K562 (cell line): Measurements from ENCODE around the gene ZC3H18. TPM values are rescaled to one million over a fixed set of nuclear protein-coding genes. Genes with fewer than 3 reads are reported as not detected.

Experiments
- CHD1 ChIP-seq: fragments of 200-600 bp; sonication (generic); IDR thresholded peaks from one replicate; pipeline ENCODE4 v1.6.1; 2012; ENCODE audit warnings: mild to moderate bottlenecking, moderate library complexity, low read length, inconsistent platforms
- CHD4 ChIP-seq: fragments of 200-600 bp; sonication (generic); IDR thresholded peaks from 3 replicates; pipeline ENCODE4 v1.6.1; 2012; ENCODE audit warnings: low read depth, mild to moderate bottlenecking, mixed read lengths, low read length, inconsistent platforms; ENCODE audit not compliant: insufficient read depth, insufficient replicate concordance, poor library complexity, severe bottlenecking
- CREB1 ChIP-seq, 2 experiments: sonication (generic) in 1 of 2; formaldehyde crosslinking in 1 of 2; IDR thresholded peaks; 2 replicates each; pipeline versions ENCODE4 v1.6.1 to v1.8.0; 2012 to 2022; ENCODE audit warnings: inconsistent platforms in 1 of 2, mild to moderate bottlenecking in 1 of 2, missing genetic modification reagents in 1 of 2, moderate library complexity in 1 of 2
- FOXM1 ChIP-seq, 2 experiments: fragments of 450-650 bp in 1 of 2; sonication (generic) in 1 of 2; formaldehyde crosslinking in 1 of 2; IDR thresholded peaks; 2 replicates each; pipeline versions ENCODE4 v1.6.1 to v1.9.0; 2017 to 2022; ENCODE audit warnings: low read depth in 2 of 2, mild to moderate bottlenecking in 2 of 2, missing genetic modification reagents in 1 of 2, moderate library complexity in 1 of 2
- KDM2B ChIP-seq: fragments of 250-450 bp; sonication (Bioruptor Pico); IDR thresholded peaks from 2 replicates; pipeline ENCODE4 v1.8.0; 2021; ENCODE audit warnings: mild to moderate bottlenecking, moderate library complexity
- NFYB ChIP-seq: IDR thresholded peaks from 2 replicates; pipeline ENCODE4 v1.6.1; 2011; ENCODE audit warnings: mild to moderate bottlenecking, moderate library complexity; ENCODE audit not compliant: insufficient read length; ENCODE audit errors: extremely low read depth
- NUFIP1 ChIP-seq: fragments of 450-650 bp; IDR thresholded peaks from 2 replicates; pipeline ENCODE4 v1.6.1; 2018; ENCODE audit not compliant: partially characterized antibody
- RFX7 ChIP-seq: fragments of 250-450 bp; sonication (Bioruptor Pico); IDR thresholded peaks from 2 replicates; pipeline ENCODE4 v1.5.1; 2021; ENCODE audit warnings: mild to moderate bottlenecking
- SETDB1 ChIP-seq: IDR thresholded peaks from one replicate; pipeline ENCODE4 v1.6.1; 2012; ENCODE audit warnings: low read length, control low read depth, inconsistent platforms
- TAF7 ChIP-seq: fragments of 450-650 bp; IDR thresholded peaks from 2 replicates; pipeline ENCODE4 v1.6.1; 2016; ENCODE audit warnings: missing genetic modification characterization, missing compliant biosample characterization
- polyA plus RNA-seq, 8 experiments: library from polyadenylated mRNA; depleted of rRNA in 4 of 8; stranded (reverse) in 5 of 8; unstranded in 3 of 8; fragments of >200 nt; fragmentation: Nextera tagmentation in 2 of 8; fragmentation: Illumina TruSeq in 1 of 8; extraction: Ambion mirVana in 2 of 8; extraction: Trizol in 1 of 8; gene quantifications; 2 replicates each; pipeline versions ENCODE4 v1.2.1 to v1.2.3, GENCODE V29; 2011 to 2014; ENCODE audit warnings: inconsistent platforms in 1 of 8, missing spikeins in 1 of 8
- total RNA-seq, 7 experiments: library from RNA; depleted of rRNA in 6 of 7; stranded (reverse); fragments of >200 nt in 6 of 7; fragmentation: Illumina TruSeq in 2 of 7; extraction: Trizol in 2 of 7; gene quantifications; 2 replicates each; pipeline versions ENCODE4 v1.2.1 to v1.2.3, GENCODE V29; 2011 to 2021; ENCODE audit warnings: low replicate concordance in 1 of 7
- TF ChIP-seq, protein P1 (sequence below): conservative IDR thresholded peaks from 2 replicates; pipeline ENCODE4 v1.6.1; 2011; ENCODE audit warnings: low read depth, mild to moderate bottlenecking, low read length; ENCODE audit not compliant: control insufficient read depth
- TF ChIP-seq, protein P2 (sequence below): fragments of 450-650 bp; IDR thresholded peaks from 2 replicates; pipeline ENCODE4 v1.6.1; 2016; ENCODE audit warnings: low read depth, mild to moderate bottlenecking, moderate library complexity
- TF ChIP-seq, protein P3 (sequence below): fragments of 250-450 bp; sonication (Bioruptor Pico); IDR thresholded peaks from 2 replicates; pipeline ENCODE4 v1.8.0; 2021; ENCODE audit warnings: borderline replicate concordance, mild to moderate bottlenecking, moderate library complexity; ENCODE audit not compliant: poor library complexity, severe bottlenecking
- TF ChIP-seq, protein P4 (sequence below), 2 experiments: IDR thresholded peaks; 2 replicates each; pipeline ENCODE4 v1.6.1; 2011; ENCODE audit warnings: borderline replicate concordance in 1 of 2, control low read depth in 1 of 2, low read depth in 1 of 2, low read length in 1 of 2, mild to moderate bottlenecking in 1 of 2, mixed read lengths in 1 of 2, moderate library complexity in 1 of 2; ENCODE audit not compliant: insufficient read depth in 1 of 2, insufficient read length in 1 of 2, poor library complexity in 1 of 2, severe bottlenecking in 1 of 2; ENCODE audit errors: extremely low read depth in 1 of 2
- TF ChIP-seq, protein P5 (sequence below): sonication (generic); formaldehyde crosslinking; IDR thresholded peaks from 2 replicates; pipeline ENCODE4 v1.8.0; 2022; ENCODE audit warnings: mild to moderate bottlenecking, missing genetic modification reagents
- TF ChIP-seq, protein P6 (sequence below): fragments of 450-650 bp; IDR thresholded peaks from 2 replicates; pipeline ENCODE4 v1.6.1; 2016; ENCODE audit warnings: borderline replicate concordance

The ZC3H18 gene
- total and polyA plus RNA-seq, 9 of the 15 experiments (the other 6 are each of a cell fraction or from before 2014, with no cell fraction given) = 1.7 to 88.7 (median 26.9) TPM

DNA sequence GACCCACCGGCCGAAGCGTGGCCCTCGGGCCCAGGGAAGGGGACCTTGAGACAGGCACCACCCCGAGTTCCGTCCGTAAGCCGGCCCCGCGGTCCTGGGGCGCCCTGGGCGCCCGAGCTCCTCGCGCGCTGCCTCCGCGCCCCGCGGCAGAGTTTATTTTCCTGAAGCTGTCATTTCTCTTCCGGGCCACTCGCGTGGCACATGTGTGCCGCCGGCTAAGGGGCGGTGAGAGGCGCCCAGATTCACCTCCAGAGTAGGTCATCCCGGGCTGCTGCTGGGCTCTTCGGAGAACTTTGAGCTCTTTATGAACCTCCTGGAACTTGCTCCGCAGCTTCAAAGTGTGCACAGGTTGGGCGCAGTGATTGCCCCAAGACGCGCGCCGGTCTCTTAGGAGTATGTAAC is 489 bp downstream of the ZC3H18 start (continued):
- TF ChIP-seq NFYB (no peak), SETDB1 (no peak), TAF7 (tag) (no peak), RFX7 (CRISPR knock-in tag) (no peak), CREB1 (IDR thresholded peaks at IDR 0.05) (no peak), CREB1 (CRISPR knock-in tag; IDR thresholded peaks at IDR 0.05) (no peak), CHD4 (no peak), FOXM1 (IDR thresholded peaks at IDR 0.05; ENCODE audit: low read depth) (no peak), FOXM1 (CRISPR knock-in tag; IDR thresholded peaks at IDR 0.05; ENCODE audit: low read depth) (no peak), CHD1 (peak; percentile 94), KDM2B (CRISPR knock-in tag) (0 out of 2 replicates have a peak, but pooled peaks have one; percentile 55), NUFIP1 (no peak)
- TF ChIP-seq, protein P1, sequence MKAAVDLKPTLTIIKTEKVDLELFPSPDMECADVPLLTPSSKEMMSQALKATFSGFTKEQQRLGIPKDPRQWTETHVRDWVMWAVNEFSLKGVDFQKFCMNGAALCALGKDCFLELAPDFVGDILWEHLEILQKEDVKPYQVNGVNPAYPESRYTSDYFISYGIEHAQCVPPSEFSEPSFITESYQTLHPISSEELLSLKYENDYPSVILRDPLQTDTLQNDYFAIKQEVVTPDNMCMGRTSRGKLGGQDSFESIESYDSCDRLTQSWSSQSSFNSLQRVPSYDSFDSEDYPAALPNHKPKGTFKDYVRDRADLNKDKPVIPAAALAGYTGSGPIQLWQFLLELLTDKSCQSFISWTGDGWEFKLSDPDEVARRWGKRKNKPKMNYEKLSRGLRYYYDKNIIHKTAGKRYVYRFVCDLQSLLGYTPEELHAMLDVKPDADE = peak; percentile 65; the same call in 1 of the 2 replicates
- TF ChIP-seq, protein P2, sequence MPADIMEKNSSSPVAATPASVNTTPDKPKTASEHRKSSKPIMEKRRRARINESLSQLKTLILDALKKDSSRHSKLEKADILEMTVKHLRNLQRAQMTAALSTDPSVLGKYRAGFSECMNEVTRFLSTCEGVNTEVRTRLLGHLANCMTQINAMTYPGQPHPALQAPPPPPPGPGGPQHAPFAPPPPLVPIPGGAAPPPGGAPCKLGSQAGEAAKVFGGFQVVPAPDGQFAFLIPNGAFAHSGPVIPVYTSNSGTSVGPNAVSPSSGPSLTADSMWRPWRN = no peak
- TF ChIP-seq, protein P3, sequence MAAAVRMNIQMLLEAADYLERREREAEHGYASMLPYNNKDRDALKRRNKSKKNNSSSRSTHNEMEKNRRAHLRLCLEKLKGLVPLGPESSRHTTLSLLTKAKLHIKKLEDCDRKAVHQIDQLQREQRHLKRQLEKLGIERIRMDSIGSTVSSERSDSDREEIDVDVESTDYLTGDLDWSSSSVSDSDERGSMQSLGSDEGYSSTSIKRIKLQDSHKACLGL (CRISPR knock-in tag) = peak; percentile 39
- TF ChIP-seq, protein P4, sequence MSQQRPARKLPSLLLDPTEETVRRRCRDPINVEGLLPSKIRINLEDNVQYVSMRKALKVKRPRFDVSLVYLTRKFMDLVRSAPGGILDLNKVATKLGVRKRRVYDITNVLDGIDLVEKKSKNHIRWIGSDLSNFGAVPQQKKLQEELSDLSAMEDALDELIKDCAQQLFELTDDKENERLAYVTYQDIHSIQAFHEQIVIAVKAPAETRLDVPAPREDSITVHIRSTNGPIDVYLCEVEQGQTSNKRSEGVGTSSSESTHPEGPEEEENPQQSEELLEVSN (IDR thresholded peaks at IDR 0.05; ENCODE audit: borderline replicate concordance in 1 of 2, extremely low read depth in 1 of 2, insufficient read depth in 1 of 2, insufficient read length in 1 of 2, low read depth in 1 of 2, low read length in 1 of 2, poor library complexity in 1 of 2, severe bottlenecking in 1 of 2) = peak in 1 of 2 experiments; percentile 8
- TF ChIP-seq, protein P5, sequence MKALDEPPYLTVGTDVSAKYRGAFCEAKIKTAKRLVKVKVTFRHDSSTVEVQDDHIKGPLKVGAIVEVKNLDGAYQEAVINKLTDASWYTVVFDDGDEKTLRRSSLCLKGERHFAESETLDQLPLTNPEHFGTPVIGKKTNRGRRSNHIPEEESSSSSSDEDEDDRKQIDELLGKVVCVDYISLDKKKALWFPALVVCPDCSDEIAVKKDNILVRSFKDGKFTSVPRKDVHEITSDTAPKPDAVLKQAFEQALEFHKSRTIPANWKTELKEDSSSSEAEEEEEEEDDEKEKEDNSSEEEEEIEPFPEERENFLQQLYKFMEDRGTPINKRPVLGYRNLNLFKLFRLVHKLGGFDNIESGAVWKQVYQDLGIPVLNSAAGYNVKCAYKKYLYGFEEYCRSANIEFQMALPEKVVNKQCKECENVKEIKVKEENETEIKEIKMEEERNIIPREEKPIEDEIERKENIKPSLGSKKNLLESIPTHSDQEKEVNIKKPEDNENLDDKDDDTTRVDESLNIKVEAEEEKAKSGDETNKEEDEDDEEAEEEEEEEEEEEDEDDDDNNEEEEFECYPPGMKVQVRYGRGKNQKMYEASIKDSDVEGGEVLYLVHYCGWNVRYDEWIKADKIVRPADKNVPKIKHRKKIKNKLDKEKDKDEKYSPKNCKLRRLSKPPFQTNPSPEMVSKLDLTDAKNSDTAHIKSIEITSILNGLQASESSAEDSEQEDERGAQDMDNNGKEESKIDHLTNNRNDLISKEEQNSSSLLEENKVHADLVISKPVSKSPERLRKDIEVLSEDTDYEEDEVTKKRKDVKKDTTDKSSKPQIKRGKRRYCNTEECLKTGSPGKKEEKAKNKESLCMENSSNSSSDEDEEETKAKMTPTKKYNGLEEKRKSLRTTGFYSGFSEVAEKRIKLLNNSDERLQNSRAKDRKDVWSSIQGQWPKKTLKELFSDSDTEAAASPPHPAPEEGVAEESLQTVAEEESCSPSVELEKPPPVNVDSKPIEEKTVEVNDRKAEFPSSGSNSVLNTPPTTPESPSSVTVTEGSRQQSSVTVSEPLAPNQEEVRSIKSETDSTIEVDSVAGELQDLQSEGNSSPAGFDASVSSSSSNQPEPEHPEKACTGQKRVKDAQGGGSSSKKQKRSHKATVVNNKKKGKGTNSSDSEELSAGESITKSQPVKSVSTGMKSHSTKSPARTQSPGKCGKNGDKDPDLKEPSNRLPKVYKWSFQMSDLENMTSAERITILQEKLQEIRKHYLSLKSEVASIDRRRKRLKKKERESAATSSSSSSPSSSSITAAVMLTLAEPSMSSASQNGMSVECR (CRISPR knock-in tag) = peak; percentile 8; the same call in 1 of the 2 replicates
- TF ChIP-seq, protein P6, sequence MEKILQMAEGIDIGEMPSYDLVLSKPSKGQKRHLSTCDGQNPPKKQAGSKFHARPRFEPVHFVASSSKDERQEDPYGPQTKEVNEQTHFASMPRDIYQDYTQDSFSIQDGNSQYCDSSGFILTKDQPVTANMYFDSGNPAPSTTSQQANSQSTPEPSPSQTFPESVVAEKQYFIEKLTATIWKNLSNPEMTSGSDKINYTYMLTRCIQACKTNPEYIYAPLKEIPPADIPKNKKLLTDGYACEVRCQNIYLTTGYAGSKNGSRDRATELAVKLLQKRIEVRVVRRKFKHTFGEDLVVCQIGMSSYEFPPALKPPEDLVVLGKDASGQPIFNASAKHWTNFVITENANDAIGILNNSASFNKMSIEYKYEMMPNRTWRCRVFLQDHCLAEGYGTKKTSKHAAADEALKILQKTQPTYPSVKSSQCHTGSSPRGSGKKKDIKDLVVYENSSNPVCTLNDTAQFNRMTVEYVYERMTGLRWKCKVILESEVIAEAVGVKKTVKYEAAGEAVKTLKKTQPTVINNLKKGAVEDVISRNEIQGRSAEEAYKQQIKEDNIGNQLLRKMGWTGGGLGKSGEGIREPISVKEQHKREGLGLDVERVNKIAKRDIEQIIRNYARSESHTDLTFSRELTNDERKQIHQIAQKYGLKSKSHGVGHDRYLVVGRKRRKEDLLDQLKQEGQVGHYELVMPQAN = peak; percentile 25
